HG03378 (cell line): ENCODE results near the gene NTHL1.

Experiments used
- ATAC-seq: cut with Tn5 transposase; IDR thresholded peaks from one replicate; pipeline ENCODE4 v1.9.1; 2021; ENCODE audit warnings: mild to moderate bottlenecking, moderate library complexity; ENCODE audit not compliant: unreplicated experiment

Gene NTHL1

DNA sequence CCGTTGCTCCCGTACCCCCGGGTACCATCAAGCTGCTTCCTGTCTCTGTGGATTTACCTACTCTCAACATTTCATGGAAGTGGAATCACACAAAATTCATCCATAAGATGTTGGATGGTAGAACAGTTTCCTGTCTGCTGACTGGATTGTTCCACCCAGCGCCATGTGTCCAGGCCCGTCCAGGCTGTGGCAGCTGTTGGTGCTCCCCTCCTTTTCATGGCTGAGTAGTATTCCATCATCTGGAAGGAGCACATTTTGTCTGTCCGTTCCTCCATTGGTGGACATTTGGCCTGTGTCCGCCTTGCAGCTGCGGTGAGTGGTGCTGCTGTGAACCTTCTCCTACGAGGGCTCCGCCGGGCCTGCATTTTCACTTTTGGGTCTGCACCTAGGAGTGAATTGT, 18.5 kb upstream of the NTHL1 start:
- no peak for ATAC-seq

DNA sequence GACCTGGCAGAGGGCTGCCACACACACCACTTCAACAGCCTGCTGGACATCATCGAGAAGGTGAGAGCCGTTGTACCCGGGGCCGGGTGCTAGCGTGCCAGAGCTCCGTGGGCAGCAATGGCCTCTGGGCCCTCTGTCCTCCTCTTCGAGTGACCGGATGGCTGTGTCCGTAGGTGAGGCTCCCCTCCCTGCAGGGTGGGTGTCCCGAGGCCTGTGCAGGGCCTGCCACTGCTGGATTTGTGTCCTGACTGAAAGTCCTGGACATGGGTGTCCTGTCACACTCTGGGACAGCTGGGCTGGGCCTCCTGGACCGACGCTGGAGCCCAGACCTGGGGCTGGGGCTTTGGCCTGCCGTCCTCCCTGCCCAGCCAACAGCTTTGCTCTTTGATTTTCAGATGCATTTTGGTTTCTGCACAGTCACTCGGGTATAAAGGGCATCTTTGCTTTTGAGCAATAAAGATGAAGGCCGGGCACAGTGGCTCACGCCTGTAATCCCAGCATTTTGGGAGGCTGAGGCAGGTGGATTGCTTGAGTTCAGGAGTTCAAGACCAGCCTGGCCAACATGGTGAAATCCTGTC, 16.8 kb upstream of the NTHL1 start:
- no peak for ATAC-seq

DNA sequence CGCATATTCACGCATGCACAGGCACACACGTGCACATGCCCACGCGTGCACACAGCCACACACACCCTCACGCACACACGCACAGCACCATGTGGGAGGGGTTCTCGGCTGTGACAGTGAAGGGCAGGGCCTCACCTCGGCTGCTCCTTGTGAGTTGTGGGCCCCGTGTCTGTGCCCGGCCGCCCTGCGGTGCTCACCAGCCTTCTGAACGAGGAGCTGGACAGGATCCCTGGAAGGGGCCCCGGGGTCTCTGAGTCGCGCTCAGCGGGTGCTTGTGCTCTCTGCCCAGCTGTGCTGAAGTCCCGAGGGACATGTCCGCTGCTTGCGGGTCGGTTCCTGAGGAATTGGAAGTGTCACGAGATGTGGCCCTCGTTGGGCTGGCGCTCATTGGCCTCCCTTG, 16.2 kb upstream of the NTHL1 start:
- no peak for ATAC-seq

GRCh38 chr16:2062801-2063200, 15.2 kb upstream of the NTHL1 start:
- ATAC-seq = no peak

DNA sequence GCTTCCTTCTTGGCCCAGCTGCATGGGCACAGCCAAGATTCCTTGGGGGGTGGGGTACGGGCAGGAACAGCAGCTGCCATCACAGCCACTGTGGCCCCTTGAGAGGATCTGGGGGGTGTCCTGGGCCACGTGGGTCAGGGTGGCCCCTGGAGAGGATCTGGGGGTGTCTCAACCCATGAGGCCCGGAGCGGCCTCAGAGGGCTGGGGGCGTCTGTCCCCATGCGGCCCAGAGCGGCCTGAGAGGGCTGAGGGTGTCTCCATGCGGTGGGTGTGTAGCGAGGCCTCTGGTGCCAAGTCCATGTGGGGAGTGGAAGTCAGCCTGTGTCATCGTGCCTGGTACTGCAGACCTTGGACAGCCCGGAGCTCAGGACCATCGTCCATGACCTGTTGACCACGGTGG, 13.9 kb upstream of the NTHL1 start:
- no peak for ATAC-seq

GRCh38 chr16:2061023-2061422, 13.4 kb upstream of the NTHL1 start:
- ATAC-seq = no peak

DNA sequence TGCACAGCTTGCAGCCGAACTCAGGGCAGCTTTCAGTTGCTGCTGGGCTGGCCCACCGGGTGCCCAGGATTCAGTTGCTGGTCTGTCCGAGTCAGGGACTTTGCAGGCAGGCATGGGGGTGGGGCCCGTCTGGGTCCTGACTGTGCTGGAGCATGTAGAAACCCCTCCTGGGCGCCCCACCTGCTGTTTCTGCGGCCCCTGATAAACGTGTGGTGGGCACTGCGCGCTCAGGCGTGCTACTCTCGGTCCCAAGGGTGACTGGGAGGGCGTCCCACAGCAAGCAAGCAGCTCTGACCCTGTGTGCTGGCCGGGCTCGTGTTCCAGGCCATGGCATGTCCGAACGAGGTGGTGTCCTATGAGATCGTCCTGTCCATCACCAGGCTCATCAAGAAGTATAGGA, 12.7 kb upstream of the NTHL1 start:
- ATAC-seq = no peak

DNA sequence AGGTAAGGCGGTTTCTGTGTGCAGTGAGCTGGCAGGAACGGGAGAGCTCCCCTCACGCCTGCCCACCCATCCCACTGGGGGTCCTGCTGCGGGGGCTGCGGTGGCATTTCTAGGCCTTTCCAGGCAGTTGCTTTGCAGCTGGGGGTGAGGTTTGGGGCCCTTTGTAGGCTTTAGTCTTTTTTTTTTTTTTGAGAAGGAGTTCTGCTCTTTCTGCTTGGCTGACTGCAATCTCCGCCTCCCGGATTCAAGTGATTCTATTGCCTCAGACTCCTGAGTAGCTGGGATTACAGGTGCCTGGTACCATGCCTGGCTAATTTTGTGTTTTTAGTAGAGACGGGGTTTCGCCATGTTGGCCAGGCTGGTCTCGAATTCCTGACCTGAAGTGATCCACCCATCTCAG, 11.2 kb upstream of the NTHL1 start:
- no peak for ATAC-seq

GRCh38 chr16:2058420-2058819, 10.8 kb upstream of the NTHL1 start:
- ATAC-seq = no peak

DNA sequence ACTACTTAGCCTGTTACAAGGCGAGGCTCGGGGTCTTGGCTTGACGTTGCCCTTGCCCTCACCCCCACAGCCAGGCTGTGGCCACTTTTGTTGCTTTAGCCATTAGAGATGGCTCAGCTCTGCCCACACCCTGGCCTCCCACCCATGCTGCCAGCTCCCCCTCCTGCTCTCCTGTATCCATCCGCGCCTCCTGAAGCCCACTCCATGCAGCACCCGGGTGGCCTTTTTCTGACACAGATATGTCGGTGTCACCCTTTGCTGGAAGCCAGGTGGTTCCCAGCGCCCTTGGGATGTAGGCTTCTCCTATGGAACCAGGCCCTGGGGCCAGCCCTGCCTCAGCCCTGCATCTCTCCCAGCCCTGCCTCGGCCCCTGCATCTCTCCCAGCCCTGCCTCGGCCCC, 9.8 kb upstream of the NTHL1 start:
- ATAC-seq = no peak

DNA sequence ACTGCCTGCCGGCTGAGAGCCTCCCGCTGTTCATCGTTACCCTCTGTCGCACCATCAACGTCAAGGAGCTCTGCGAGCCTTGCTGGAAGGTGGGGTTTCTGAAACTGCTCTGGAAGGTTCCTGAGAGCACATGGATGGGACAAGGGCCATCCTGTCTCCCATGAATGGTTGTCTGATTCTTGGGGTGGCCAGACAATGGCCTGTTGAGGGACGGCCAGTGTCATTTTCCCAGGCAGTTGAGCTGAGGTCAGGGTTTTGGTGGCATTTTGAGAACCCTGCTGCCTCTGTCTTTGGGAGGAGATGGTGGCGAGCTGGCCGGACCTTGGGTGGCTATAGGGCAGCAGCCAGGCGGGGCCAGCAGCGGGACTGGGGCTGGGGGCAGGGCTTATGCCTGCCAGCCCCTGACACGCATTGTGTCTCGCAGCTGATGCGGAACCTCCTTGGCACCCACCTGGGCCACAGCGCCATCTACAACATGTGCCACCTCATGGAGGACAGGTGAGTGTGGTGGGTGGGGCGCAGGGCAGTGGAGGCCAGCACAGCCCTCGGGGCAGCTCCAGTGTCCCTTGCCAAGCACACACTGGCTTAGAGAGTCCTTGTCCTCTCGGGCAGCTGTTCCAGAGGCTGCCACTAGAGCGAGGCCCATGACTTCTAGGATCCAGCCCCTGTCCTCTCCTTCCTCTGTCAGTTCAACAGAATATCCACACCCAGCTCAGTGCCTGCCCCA, 9.2 kb upstream of the NTHL1 start:
- ATAC-seq = no peak

- ATAC-seq = no peak
Measured at GRCh38 chr16:2056077-2056476, 8.4 kb upstream of the NTHL1 start.

- no peak for ATAC-seq
Measured at GRCh38 chr16:2054543-2055245, 7.1 kb upstream of the NTHL1 start.

DNA sequence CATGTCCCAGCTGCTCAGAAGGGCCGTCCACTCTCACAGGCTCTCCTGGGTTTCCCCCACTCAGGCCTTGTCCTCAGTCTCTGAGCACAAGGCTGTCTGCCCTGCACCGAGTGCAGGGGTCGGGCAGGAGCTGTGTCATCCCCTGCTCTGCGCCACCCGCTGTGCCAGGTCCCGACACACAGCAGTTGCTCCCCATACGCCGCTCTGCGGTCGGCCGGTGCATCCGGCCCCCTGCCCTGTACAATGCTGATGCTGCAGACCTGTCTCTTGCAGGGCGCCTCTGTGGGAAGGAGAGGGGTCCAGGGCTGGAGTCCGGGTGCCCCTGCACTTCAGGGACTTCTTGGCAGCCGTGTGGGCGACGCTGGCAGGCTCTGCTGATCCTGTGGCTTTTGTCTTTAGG, 6.3 kb upstream of the NTHL1 start:
- ATAC-seq = no peak

DNA sequence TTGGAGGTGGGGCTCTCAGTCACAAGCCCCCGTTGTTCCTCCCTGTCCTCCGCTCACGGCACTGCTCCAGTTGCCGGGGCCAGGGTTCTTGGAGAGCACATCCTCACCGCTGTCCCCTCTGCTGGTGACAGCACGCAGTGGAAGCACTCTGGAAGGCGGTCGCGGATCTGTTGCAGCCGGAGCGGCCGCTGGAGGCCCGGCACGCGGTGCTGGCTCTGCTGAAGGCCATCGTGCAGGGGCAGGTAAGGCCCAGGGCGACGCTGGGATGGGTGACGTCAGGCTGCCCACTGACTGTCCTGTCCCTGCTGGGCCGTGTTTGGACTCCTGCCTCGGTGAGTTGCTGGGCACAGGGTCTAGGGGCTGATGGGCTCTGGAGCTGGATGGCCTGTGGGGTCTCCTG, 5.6 kb upstream of the NTHL1 start:
- no peak for ATAC-seq

DNA sequence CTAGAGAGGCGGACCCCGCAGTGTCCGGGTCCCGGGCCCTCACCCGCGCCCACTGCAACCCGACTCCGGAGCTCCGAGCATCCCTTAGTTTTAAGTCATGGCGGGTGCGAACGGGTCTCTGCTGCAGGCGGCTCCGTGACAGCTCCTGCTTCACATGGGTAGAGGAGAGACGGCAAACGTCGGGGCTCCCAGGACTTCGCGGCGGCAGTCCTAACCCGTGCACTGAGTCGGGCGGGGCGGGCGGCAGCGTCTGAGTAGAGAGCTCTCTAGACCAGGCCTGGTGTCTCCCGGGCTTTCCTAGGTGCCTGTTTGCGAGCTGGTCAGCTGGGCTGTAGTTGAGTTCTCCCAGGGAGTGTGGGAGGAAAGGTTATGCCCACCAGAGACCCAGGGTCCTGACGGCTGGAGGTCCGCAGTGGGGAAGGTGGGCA, 496 bp upstream of the NTHL1 start:
- no peak for ATAC-seq

- ATAC-seq = no peak
Measured at GRCh38 chr16:2046893-2047329, 723 bp downstream of the NTHL1 start.

- no peak for ATAC-seq
Measured at GRCh38 chr16:2045965-2046892, 1.4 kb downstream of the NTHL1 start.

- no peak for ATAC-seq
Measured at GRCh38 chr16:2044541-2044940, 3.1 kb downstream of the NTHL1 start.

DNA sequence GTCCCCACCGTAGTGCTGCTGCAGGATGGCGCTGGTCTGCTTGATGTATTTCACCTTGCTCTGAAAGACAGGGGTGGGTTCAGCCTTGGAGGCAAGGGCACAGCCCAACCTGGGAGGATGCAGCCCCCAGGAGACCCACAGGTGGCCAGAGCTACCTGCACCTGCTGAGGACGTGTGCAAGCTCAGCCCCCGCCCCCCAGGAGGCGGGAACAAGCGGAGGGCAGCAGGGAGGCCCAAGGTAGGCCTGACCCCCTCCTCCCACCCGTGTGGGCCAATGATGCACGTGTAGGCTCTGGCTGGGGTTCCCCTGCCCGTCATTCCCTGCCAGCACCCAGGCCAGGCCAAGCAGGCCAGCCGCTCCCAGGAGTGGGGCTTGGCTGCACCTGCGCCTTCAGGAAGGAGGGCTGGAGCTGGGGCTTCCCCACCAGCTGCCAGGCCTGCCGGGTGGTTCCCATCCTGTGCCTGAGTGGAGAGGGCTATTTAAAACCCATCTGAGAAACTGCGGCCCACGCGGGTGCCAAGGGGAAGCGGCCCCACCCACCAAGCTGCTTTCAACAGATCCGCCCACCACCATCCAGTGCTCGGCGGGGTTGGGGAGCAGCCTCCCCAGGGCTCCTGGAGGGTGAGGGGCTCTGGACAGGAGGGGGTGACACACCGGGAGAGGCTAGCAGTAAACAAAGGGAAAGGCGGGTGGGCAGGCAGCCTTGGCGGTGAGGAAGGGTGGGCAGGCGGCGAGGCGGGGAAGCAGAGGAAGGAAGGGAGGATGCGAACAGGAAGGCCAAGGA, 3.8 kb downstream of the NTHL1 start:
- no peak for ATAC-seq
